Gastrocnemius medialis (tissue), 4 donors: ENCODE measurements around the gene IGF2BP3.

Experiments used
- POLR2A ChIP-seq, 2 donors: fragments of 450-650 bp; IDR thresholded peaks; one replicate each; pipeline ENCODE4 v1.6.1; 2017; ENCODE audit warnings: antibody characterized with exemption in 2 of 2, mild to moderate bottlenecking in 2 of 2, moderate library complexity in 2 of 2
- TF ChIP-seq, protein P1 (sequence below), 5 experiments: fragments of 450-650 bp in 3 of 5; fragments of 200-600 bp in 2 of 5; sonication (generic) in 2 of 5; IDR thresholded peaks in 4 of 5; conservative IDR thresholded peaks in 1 of 5; 1 replicate in 4 of 5; 2 replicates in 1 of 5; pipeline ENCODE4 v1.5.1; 2016 to 2019; ENCODE audit warnings: antibody characterized with exemption in 5 of 5, mild to moderate bottlenecking in 3 of 5, moderate library complexity in 3 of 5

- TF ChIP-seq, protein P1, sequence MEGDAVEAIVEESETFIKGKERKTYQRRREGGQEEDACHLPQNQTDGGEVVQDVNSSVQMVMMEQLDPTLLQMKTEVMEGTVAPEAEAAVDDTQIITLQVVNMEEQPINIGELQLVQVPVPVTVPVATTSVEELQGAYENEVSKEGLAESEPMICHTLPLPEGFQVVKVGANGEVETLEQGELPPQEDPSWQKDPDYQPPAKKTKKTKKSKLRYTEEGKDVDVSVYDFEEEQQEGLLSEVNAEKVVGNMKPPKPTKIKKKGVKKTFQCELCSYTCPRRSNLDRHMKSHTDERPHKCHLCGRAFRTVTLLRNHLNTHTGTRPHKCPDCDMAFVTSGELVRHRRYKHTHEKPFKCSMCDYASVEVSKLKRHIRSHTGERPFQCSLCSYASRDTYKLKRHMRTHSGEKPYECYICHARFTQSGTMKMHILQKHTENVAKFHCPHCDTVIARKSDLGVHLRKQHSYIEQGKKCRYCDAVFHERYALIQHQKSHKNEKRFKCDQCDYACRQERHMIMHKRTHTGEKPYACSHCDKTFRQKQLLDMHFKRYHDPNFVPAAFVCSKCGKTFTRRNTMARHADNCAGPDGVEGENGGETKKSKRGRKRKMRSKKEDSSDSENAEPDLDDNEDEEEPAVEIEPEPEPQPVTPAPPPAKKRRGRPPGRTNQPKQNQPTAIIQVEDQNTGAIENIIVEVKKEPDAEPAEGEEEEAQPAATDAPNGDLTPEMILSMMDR (IDR thresholded peaks at IDR 0.05 in 4 of 5, conservative IDR thresholded peaks at IDR 0.05 in 1 of 5): no peak
- TF ChIP-seq POLR2A (IDR thresholded peaks at IDR 0.05): no peak
Observed at GRCh38 chr7:23467806-23468525, 2.3 kb downstream of the IGF2BP3 start.
